Psoas muscle (tissue), 7 donors: ENCODE data around the gene OR6C2. TPM values are rescaled to one million over a fixed set of nuclear protein-coding genes. Genes with fewer than 3 reads are reported as not detected.

Experiments used
- polyA plus RNA-seq, 3 donors: library from polyadenylated mRNA; stranded (reverse); fragments of 200-250 nt; gene quantifications; one replicate each; pipeline ENCODE4 v1.2.3, GENCODE V29; 2013
- total RNA-seq, 4 donors: library from RNA; stranded (reverse); fragmentation: NEBNext Ultra II Directional in 2 of 4; extraction: Animal tissue kit (Norgen Biotek cat#: 25700) in 2 of 4; gene quantifications; one replicate each; pipeline versions ENCODE4 v1.2.1 to v1.2.4, GENCODE V29; 2021 to 2023
- donor health status: healthy with polysubstance abuse.
- donor health status: DM: no; HTN: no; CAD: no; lungs with moderate emphysema.
- donor health status: Bipolar disorder and iron deficiency.
- donor health status: healthy.
- donor health status: DM: no; HTN: no; CAD: no.
- donor health status: DM: no; HTN: no; CAD: no.
- donor health status: DM: yes; HTN: yes; CAD: no.

Gene OR6C2
- total and polyA plus RNA-seq, 7 donors, result not detected

Other genes with a start within 250 kb of the OR6C2 start
- not detected for gene OR10A7, start 223.1 kb upstream of the OR6C2 start, total RNA-seq
- gene OR10A7, start 223.1 kb upstream of the OR6C2 start, polyA plus RNA-seq, result not detected
- gene OR6C74, start 199.5 kb upstream of the OR6C2 start, total RNA-seq, result not detected
- not detected for gene OR6C74, start 199.5 kb upstream of the OR6C2 start, polyA plus RNA-seq
- gene OR6C6, start 147.5 kb upstream of the OR6C2 start, total RNA-seq, result not detected
- gene OR6C6, start 147.5 kb upstream of the OR6C2 start, polyA plus RNA-seq, result not detected
- gene OR6C1, start 129.7 kb upstream of the OR6C2 start, total RNA-seq, result not detected
- gene OR6C1, start 129.7 kb upstream of the OR6C2 start, polyA plus RNA-seq, result not detected
- gene OR6C3, start 113.3 kb upstream of the OR6C2 start, total RNA-seq, result not detected
- gene OR6C3, start 113.3 kb upstream of the OR6C2 start, polyA plus RNA-seq, result not detected
- gene OR6C75, start 81.1 kb upstream of the OR6C2 start, total RNA-seq, result not detected
- gene OR6C75, start 81.1 kb upstream of the OR6C2 start, polyA plus RNA-seq, result not detected
- gene OR6C65, start 43.5 kb upstream of the OR6C2 start, total RNA-seq, result not detected
- gene OR6C65, start 43.5 kb upstream of the OR6C2 start, polyA plus RNA-seq, result not detected
- not detected for gene OR6C76, start 17.8 kb upstream of the OR6C2 start, total RNA-seq
- gene OR6C76, start 17.8 kb upstream of the OR6C2 start, polyA plus RNA-seq, result not detected
- not detected for gene OR6C70, start 26.1 kb downstream of the OR6C2 start, total RNA-seq
- gene OR6C70, start 26.1 kb downstream of the OR6C2 start, polyA plus RNA-seq, result not detected
- gene OR6C68, start 48.3 kb downstream of the OR6C2 start, total RNA-seq, result not detected
- gene OR6C68, start 48.3 kb downstream of the OR6C2 start, polyA plus RNA-seq, result not detected
- gene OR6C4, start 105.5 kb downstream of the OR6C2 start, total RNA-seq, result not detected
- gene OR6C4, start 105.5 kb downstream of the OR6C2 start, polyA plus RNA-seq, result not detected
- not detected for gene OR2AP1, start 128.4 kb downstream of the OR6C2 start, total RNA-seq
- gene OR2AP1, start 128.4 kb downstream of the OR6C2 start, polyA plus RNA-seq, result not detected
- gene OR10P1, start 192.8 kb downstream of the OR6C2 start, total RNA-seq, result not detected
- not detected for gene OR10P1, start 192.8 kb downstream of the OR6C2 start, polyA plus RNA-seq